H4 (cell line): ENCODE measurements around the gene ACAN. TPM values are rescaled to one million over a fixed set of nuclear protein-coding genes. Genes with fewer than 3 reads are reported as not detected.
A peak's percentile ranks its signal among the peaks of the same experiment; 100 is the strongest.

Source experiments
- DNase-seq: peaks from one replicate; pipeline ENCODE4 v3.0.0-alpha.2; 2015; ENCODE audit warnings: low spot score
- total RNA-seq: library from RNA; depleted of rRNA; stranded (reverse); fragments of >200 nt; shearing (Covaris generic); gene quantifications from 2 replicates; pipeline ENCODE4 v1.2.3, GENCODE V29; 2014; rRNA removed

ACAN gene
- total RNA-seq: 0.02 TPM in 1 of 2 replicates, not detected in the other

- no peak for DNase-seq
Measured at GRCh38 chr15:88803241-88803919, at the start of gene ACAN. Gene ACAN (plus strand): TSS chr15:88803436. CDS start chr15:88836207, 32,771 bp downstream.

GRCh38 chr15:88756521-88756920 is 46.7 kb upstream of the ACAN start:
- no peak for DNase-seq

GRCh38 chr15:88756921-88757320 is 46.3 kb upstream of the ACAN start:
- DNase-seq: no peak

GRCh38 chr15:88759872-88760271 is 43.4 kb upstream of the ACAN start:
- DNase-seq: no peak

- no peak for DNase-seq
Measured at GRCh38 chr15:88764448-88764847, 38.8 kb upstream of the ACAN start.

GRCh38 chr15:88765212-88765611 is 38.0 kb upstream of the ACAN start:
- no peak for DNase-seq

GRCh38 chr15:88769161-88769971 is 33.9 kb upstream of the ACAN start:
- no peak for DNase-seq

GRCh38 chr15:88775776-88776175 is 27.5 kb upstream of the ACAN start:
- DNase-seq: no peak

GRCh38 chr15:88776646-88777045 is 26.6 kb upstream of the ACAN start:
- no peak for DNase-seq

- no peak for DNase-seq
Measured at GRCh38 chr15:88779944-88780343, 23.3 kb upstream of the ACAN start.

- no peak for DNase-seq
Measured at GRCh38 chr15:88782465-88782864, 20.8 kb upstream of the ACAN start.

- no peak for DNase-seq
Measured at GRCh38 chr15:88785217-88785616, 18.0 kb upstream of the ACAN start.

- no peak for DNase-seq
Measured at GRCh38 chr15:88788036-88788435, 15.2 kb upstream of the ACAN start.

- no peak for DNase-seq
Measured at GRCh38 chr15:88788816-88789215, 14.4 kb upstream of the ACAN start.

GRCh38 chr15:88790486-88790885 is 12.8 kb upstream of the ACAN start:
- DNase-seq: no peak

- DNase-seq: no peak
Measured at GRCh38 chr15:88791637-88792036, 11.6 kb upstream of the ACAN start.

- DNase-seq: no peak
Measured at GRCh38 chr15:88792342-88793282, 10.6 kb upstream of the ACAN start.

GRCh38 chr15:88794001-88794400 is 9.2 kb upstream of the ACAN start:
- no peak for DNase-seq

GRCh38 chr15:88797663-88798339 is 5.4 kb upstream of the ACAN start:
- DNase-seq: no peak

- no peak for DNase-seq
Measured at GRCh38 chr15:88799341-88799740, 3.9 kb upstream of the ACAN start.

- peak; percentile 13 for DNase-seq
Measured at GRCh38 chr15:88800026-88800425, 3.2 kb upstream of the ACAN start.
